SKM-1 (cell line): ENCODE data around the gene IQGAP3.
A peak's percentile ranks its signal among the peaks of the same experiment; 100 is the strongest.

ENCODE experiments used
- DNase-seq: peaks from one replicate; lab custom pipeline; 2025; ENCODE audit not compliant: unreplicated experiment; lab: John Stamatoyannopoulos, UW

IQGAP3 gene

GRCh38 chr1:156497743-156498431, 74.5 kb downstream of the IQGAP3 start:
- no peak for DNase-seq

- no peak for DNase-seq
Observed at GRCh38 chr1:156497078-156497742, 75.2 kb downstream of the IQGAP3 start.

- no peak for DNase-seq
Observed at GRCh38 chr1:156496211-156496761, 76.1 kb downstream of the IQGAP3 start.

GRCh38 chr1:156495401-156496140, 76.8 kb downstream of the IQGAP3 start:
- no peak for DNase-seq

- no peak for DNase-seq
Observed at GRCh38 chr1:156494309-156494895, 78.0 kb downstream of the IQGAP3 start.

- no peak for DNase-seq
Observed at GRCh38 chr1:156493742-156494141, 78.6 kb downstream of the IQGAP3 start.

GRCh38 chr1:156493154-156493631, 79.2 kb downstream of the IQGAP3 start:
- no peak for DNase-seq

GRCh38 chr1:156492591-156493080, 79.7 kb downstream of the IQGAP3 start:
- peak; percentile 71 for DNase-seq

GRCh38 chr1:156492013-156492590, 80.3 kb downstream of the IQGAP3 start:
- no peak for DNase-seq

- peak; percentile 85 for DNase-seq
Observed at GRCh38 chr1:156491151-156491949, 81.0 kb downstream of the IQGAP3 start.

- DNase-seq, result no peak
Observed at GRCh38 chr1:156490401-156491032, 81.8 kb downstream of the IQGAP3 start.

- no peak for DNase-seq
Observed at GRCh38 chr1:156489935-156490293, 82.5 kb downstream of the IQGAP3 start.

GRCh38 chr1:156489166-156489934, 83.0 kb downstream of the IQGAP3 start:
- no peak for DNase-seq

GRCh38 chr1:156488566-156489165, 83.7 kb downstream of the IQGAP3 start:
- DNase-seq, result no peak

- no peak for DNase-seq
Observed at GRCh38 chr1:156487862-156488261, 84.5 kb downstream of the IQGAP3 start.

GRCh38 chr1:156486421-156487344, 85.7 kb downstream of the IQGAP3 start:
- DNase-seq, result no peak

GRCh38 chr1:156485984-156486383, 86.4 kb downstream of the IQGAP3 start:
- DNase-seq, result no peak
